NCI-H2171 treated with DMSO at 0.1 percent for 48 hours (cell line): Measurements from ENCODE around the gene VPREB1.
"Not testable (repeated sequence)": the region's sequence is repeated elsewhere in the genome, so short reads cannot be mapped to it uniquely, and the experiment has no call there.

Experiments
- DNase-seq: peaks from one replicate; lab custom pipeline; 2025; lab: John Stamatoyannopoulos, UW

VPREB1 gene

GRCh38 chr22:22246706-22247105 is 2.1 kb downstream of the VPREB1 start:
- no peak for DNase-seq

GRCh38 chr22:22248878-22249277 is 4.3 kb downstream of the VPREB1 start:
- no peak for DNase-seq

- not testable (repeated sequence) for DNase-seq
Measured at GRCh38 chr22:22250651-22251050, 6.1 kb downstream of the VPREB1 start.

GRCh38 chr22:22256133-22256532 is 11.5 kb downstream of the VPREB1 start:
- DNase-seq, result not testable (repeated sequence)

GRCh38 chr22:22258597-22259415 is 14.2 kb downstream of the VPREB1 start:
- DNase-seq, result not testable (repeated sequence)

GRCh38 chr22:22260169-22260568 is 15.6 kb downstream of the VPREB1 start:
- DNase-seq, result not testable (repeated sequence)

GRCh38 chr22:22260586-22260985 is 16.0 kb downstream of the VPREB1 start:
- DNase-seq, result not testable (repeated sequence)

GRCh38 chr22:22262332-22263074 is 17.9 kb downstream of the VPREB1 start:
- DNase-seq, result not testable (repeated sequence)

- not testable (repeated sequence) for DNase-seq
Measured at GRCh38 chr22:22263823-22264222, 19.2 kb downstream of the VPREB1 start.

GRCh38 chr22:22270036-22270676 is 25.6 kb downstream of the VPREB1 start:
- DNase-seq, result not testable (repeated sequence)

GRCh38 chr22:22277423-22277822 is 32.8 kb downstream of the VPREB1 start:
- DNase-seq, result not testable (repeated sequence)

GRCh38 chr22:22284962-22285756 is 40.6 kb downstream of the VPREB1 start:
- not testable (repeated sequence) for DNase-seq

- DNase-seq, result not testable (repeated sequence)
Measured at GRCh38 chr22:22286390-22287105, 42.0 kb downstream of the VPREB1 start.

GRCh38 chr22:22287106-22287626 is 42.6 kb downstream of the VPREB1 start:
- DNase-seq, result not testable (repeated sequence)

- not testable (repeated sequence) for DNase-seq
Measured at GRCh38 chr22:22289666-22290065, 45.1 kb downstream of the VPREB1 start.

GRCh38 chr22:22291129-22291806 is 46.7 kb downstream of the VPREB1 start:
- DNase-seq, result not testable (repeated sequence)

- not testable (repeated sequence) for DNase-seq
Measured at GRCh38 chr22:22292656-22293055, 48.1 kb downstream of the VPREB1 start.

GRCh38 chr22:22293436-22293835 is 48.9 kb downstream of the VPREB1 start:
- DNase-seq, result not testable (repeated sequence)

- not testable (repeated sequence) for DNase-seq
Measured at GRCh38 chr22:22294641-22295040, 50.1 kb downstream of the VPREB1 start.
